Subcutaneous adipose tissue (tissue), 4 donors: ENCODE measurements around the gene ICE2. TPM values are rescaled to one million over a fixed set of nuclear protein-coding genes. Genes with fewer than 3 reads are reported as not detected.

ENCODE experiments used
- CTCF ChIP-seq: fragments of 450-650 bp; IDR thresholded peaks from one replicate; pipeline ENCODE4 v1.5.1; 2016; ENCODE audit warnings: low read depth, mild to moderate bottlenecking, control low read depth, antibody characterized with exemption, moderate library complexity
- small RNA-seq: library from RNA; depleted of rRNA; stranded (forward); fragments of <200 nt; gene quantifications from one replicate; pipeline ENCODE3, GENCODE V24; 2016
- total RNA-seq, 4 donors: library from RNA; depleted of rRNA; stranded (reverse); fragments of >200 nt; gene quantifications; one replicate each; pipeline ENCODE4 v1.1.0, GENCODE V29; 2016

The ICE2 gene
- total RNA-seq, 4 donors from 2014 or later: 26.0 to 64.2 (median 36.2) TPM

- no peak for TF ChIP-seq CTCF
These were observed 108.7 kb downstream of the ICE2 start for GRCh38 chr15:60370105-60370868.

- no peak for TF ChIP-seq CTCF
These were observed 109.2 kb downstream of the ICE2 start for GRCh38 chr15:60369696-60370095.

Small RNA genes lying within 50 kb of the gene (small RNA-seq; reads per million reads assigned to genes)
- not detected for gene AC087385.3

Other genes with a start within 250 kb of the ICE2 start
- gene ANXA2, start 81.2 kb downstream of the ICE2 start, total RNA-seq: 1,000 to 10,000 TPM in 3 of 4 donors, 100 to 1,000 TPM in 1; 896 to 1,792 (median 1,413) TPM